SK-N-SH (cell line): ENCODE data around the gene PCK1. TPM values are rescaled to one million over a fixed set of nuclear protein-coding genes. Genes with fewer than 3 reads are reported as not detected.

ENCODE experiments used
- CTCF ChIA-PET: fragments of 300-600, 350-600 bp; formaldehyde crosslinking; extraction: SDS; loops from one replicate; lab custom pipeline; 2021; lab: Yijun Ruan, JAX
- POLR2A ChIA-PET: fragments of 350-600 bp; sonication (Branson Sonifier 250); formaldehyde crosslinking; extraction: SDS; loops from one replicate; lab custom pipeline; 2020; ENCODE audit warnings: antibody characterized with exemption, inconsistent platforms; lab: Yijun Ruan, JAX
- DNase-seq: peaks from one replicate; pipeline ENCODE4 v3.0.0; 2012
- H2AFZ ChIP-seq: fragments of 200-600 bp; sonication (generic); 2 replicates; pipeline ENCODE4 v1.8.1; 2016; ENCODE audit warnings: antibody characterized with exemption, mild to moderate bottlenecking, low read depth
- H3F3A ChIP-seq: fragments of 200-600 bp; sonication (generic); replicated peaks from 2 replicates; pipeline ENCODE3; 2016; ENCODE audit warnings: antibody characterized with exemption, mild to moderate bottlenecking; ENCODE audit not compliant: insufficient read depth
- H3K27ac ChIP-seq, 2 experiments: fragments of 200-500 bp in 1 of 2; fragments of 200-600 bp in 1 of 2; sonication (Bioruptor generic) in 1 of 2; sonication (generic), shearing (Covaris generic) in 1 of 2; 2 replicates each; pipeline versions ENCODE4 v1.5.1 to v1.6.1; 2014 to 2016; ENCODE audit warnings: low read depth in 2 of 2, inconsistent platforms in 1 of 2, low read length in 1 of 2, mild to moderate bottlenecking in 1 of 2, mixed read lengths in 1 of 2
- H3K27me3 ChIP-seq: fragments of 200-600 bp; sonication (generic), shearing (Covaris generic); 2 replicates; pipeline ENCODE4 v1.6.1; 2016; ENCODE audit warnings: mixed run types; ENCODE audit not compliant: insufficient read depth
- H3K36me3 ChIP-seq, 2 experiments: fragments of 200-500 bp in 1 of 2; fragments of 200-600 bp in 1 of 2; sonication (Bioruptor generic) in 1 of 2; sonication (generic) in 1 of 2; replicated peaks in 1 of 2; 2 replicates each; pipeline versions ENCODE3 to v1.5.1; 2014 to 2016; ENCODE audit warnings: low read length in 1 of 2, mild to moderate bottlenecking in 1 of 2; ENCODE audit not compliant: insufficient read depth in 2 of 2, control insufficient read depth in 1 of 2
- H3K4me1 ChIP-seq, 2 experiments: fragments of 200-500 bp in 1 of 2; fragments of 200-600 bp in 1 of 2; sonication (Bioruptor generic) in 1 of 2; sonication (generic), shearing (Covaris generic) in 1 of 2; 2 replicates each; pipeline versions ENCODE4 v1.5.1 to v1.6.1; 2014 to 2016; ENCODE audit warnings: low read depth in 1 of 2, low read length in 1 of 2, mixed run types in 1 of 2; ENCODE audit not compliant: insufficient read depth in 2 of 2, control insufficient read depth in 1 of 2
- H3K4me2 ChIP-seq: fragments of 200-600 bp; sonication (generic), shearing (Covaris generic); 2 replicates; pipeline ENCODE4 v1.6.1; 2017; ENCODE audit warnings: mixed run types
- H3K4me3 ChIP-seq, 2 experiments: fragments of 200-500 bp in 1 of 2; fragments of 200-600 bp in 1 of 2; sonication (Bioruptor generic) in 1 of 2; sonication (generic), shearing (Covaris generic) in 1 of 2; 2 replicates each; pipeline versions ENCODE4 v1.5.1 to v1.8.1; 2014 to 2016; ENCODE audit warnings: low read depth in 2 of 2, inconsistent platforms in 1 of 2, low read length in 1 of 2, mild to moderate bottlenecking in 1 of 2, mixed read lengths in 1 of 2, moderate library complexity in 1 of 2
- H3K79me2 ChIP-seq: fragments of 200-600 bp; sonication (generic); 2 replicates; pipeline ENCODE4 v1.8.1; 2017; ENCODE audit warnings: mild to moderate bottlenecking; ENCODE audit not compliant: insufficient read depth
- H3K9ac ChIP-seq: fragments of 200-600 bp; sonication (generic); 2 replicates; pipeline ENCODE4 v1.6.1; 2017; ENCODE audit warnings: mixed run types
- H3K9me2 ChIP-seq: fragments of 200-600 bp; sonication (generic); 2 replicates; pipeline ENCODE4 v1.6.1; 2017; ENCODE audit warnings: mixed run types
- H3K9me3 ChIP-seq: fragments of 200-600 bp; sonication (generic); 2 replicates; pipeline ENCODE4 v1.6.1; 2017; ENCODE audit warnings: mixed run types, mild to moderate bottlenecking, moderate library complexity
- H4K20me1 ChIP-seq: fragments of 200-600 bp; sonication (generic); 2 replicates; pipeline ENCODE4 v1.6.1; 2017; ENCODE audit warnings: mild to moderate bottlenecking, mixed run types; ENCODE audit not compliant: insufficient read depth
- CHD2 ChIP-seq: fragments of 150-350 bp; IDR thresholded peaks from 2 replicates; pipeline ENCODE4 v1.6.1; 2018; ENCODE audit warnings: low read length; ENCODE audit not compliant: partially characterized antibody
- CTCF ChIP-seq: fragments of 200-600 bp; sonication (generic); IDR thresholded peaks from 2 replicates; pipeline ENCODE4 v1.6.1; 2017; ENCODE audit warnings: antibody characterized with exemption, mild to moderate bottlenecking, moderate library complexity
- EP300 ChIP-seq, 2 experiments: IDR thresholded peaks; 2 replicates each; pipeline versions ENCODE4 v1.4.0 to v1.6.1; 2012; ENCODE audit warnings: borderline replicate concordance in 1 of 2, low read depth in 1 of 2, low read length in 1 of 2
- FOSL2 ChIP-seq: IDR thresholded peaks from 2 replicates; pipeline ENCODE4 v1.4.0; 2012; ENCODE audit warnings: low read depth, mild to moderate bottlenecking, moderate library complexity, borderline replicate concordance
- GABPA ChIP-seq: IDR thresholded peaks from 2 replicates; pipeline ENCODE4 v1.4.0; 2012; ENCODE audit warnings: low read depth, mild to moderate bottlenecking
- IRF3 ChIP-seq: fragments of 150-350 bp; IDR thresholded peaks from 2 replicates; pipeline ENCODE4 v1.6.1; 2016; ENCODE audit warnings: mild to moderate bottlenecking, low read depth, low read length
- JUND ChIP-seq: IDR thresholded peaks from 2 replicates; pipeline ENCODE4 v1.4.0; 2012
- NFIC ChIP-seq: IDR thresholded peaks from 2 replicates; pipeline ENCODE4 v1.4.0; 2012; ENCODE audit warnings: borderline replicate concordance
- PBX3 ChIP-seq: IDR thresholded peaks from 2 replicates; pipeline ENCODE4; 2012
- POLR2AphosphoS5 ChIP-seq: IDR thresholded peaks from 2 replicates; pipeline ENCODE4 v1.6.1; 2012; ENCODE audit warnings: low read depth, low read length
- REST ChIP-seq: IDR thresholded peaks from 2 replicates; pipeline ENCODE4 v1.6.1; 2012; ENCODE audit warnings: mild to moderate bottlenecking, low read depth, low read length, moderate library complexity
- RFX5 ChIP-seq: IDR thresholded peaks from 2 replicates; pipeline ENCODE4 v1.6.1; 2012; ENCODE audit warnings: mild to moderate bottlenecking, improper control_type of control experiment, low read length
- TCF12 ChIP-seq: IDR thresholded peaks from 2 replicates; pipeline ENCODE4 v1.4.0; 2012
- WGBS: methylation state at CpG from one replicate; pipeline ENCODE4 v1.1.6; 2017; ENCODE audit warnings: low lambda C conversion rate; 5-methylcytosine and 5-hydroxymethylcytosine counted together
- polyA plus RNA-seq, 3 experiments: library from polyadenylated mRNA; depleted of rRNA; stranded (reverse); fragments of >200 nt; gene quantifications; 2 replicates each; pipeline ENCODE4 v1.2.3, GENCODE V29; 2012

Gene PCK1
- polyA plus RNA-seq, 1 of the 3 experiments (the other 2 are of a cell fraction): not detected

GRCh38 chr20:57570145-57570850 is 9.4 kb downstream of the PCK1 start:
- no peak overlapping the region for H3K4me3 ChIP-seq
- TF ChIP-seq CHD2: no peak
- TF ChIP-seq JUND: no peak
- TF ChIP-seq POLR2AphosphoS5: no peak
- H3K4me2 ChIP-seq: no peak overlapping the region
- H3K9me3 ChIP-seq: no peaks in the 10 kb centered on the region
- peaks cover 25% of the 10 kb centered on the region for H3K27me3 ChIP-seq
- no peak overlapping the region for H2AFZ ChIP-seq
- H3F3A ChIP-seq: no peaks in the 10 kb centered on the region
- H3K9ac ChIP-seq: no peak overlapping the region
- H3K27ac ChIP-seq: no peak overlapping the region
- DNase-seq: no peak
- H4K20me1 ChIP-seq: no peaks in the 10 kb centered on the region
- H3K36me3 ChIP-seq: no peaks in the 10 kb centered on the region
- CTCF ChIA-PET: interaction anchor here (0.9 to 3.0 kb wide), 7 partner anchors 12 to 188 kb away, joined by 3 to 18 read pairs (median 3); no protein-coding TSS in a partner anchor
- POLR2A ChIA-PET: no interaction called here
- no peaks in the 10 kb centered on the region for H3K9me2 ChIP-seq
- H3K79me2 ChIP-seq: no peaks in the 10 kb centered on the region
- 55% methylated on average over 15 of the region's 20 CpGs for WGBS
- no peaks in the 10 kb centered on the region for H3K4me1 ChIP-seq

GRCh38 chr20:57570920-57571319 is 10.0 kb downstream of the PCK1 start:
- H3F3A ChIP-seq: no peaks in the 10 kb centered on the region
- TF ChIP-seq REST (no peak), PBX3 (no peak), TCF12 (no peak), IRF3 (no peak), NFIC (no peak), CTCF (no peak), FOSL2 (no peak), GABPA (no peak), EP300 (IDR thresholded peaks at IDR 0.05; ENCODE audit: borderline replicate concordance in 1 of 2, low read depth in 1 of 2, low read length in 1 of 2) (no peak), CHD2 (no peak), RFX5 (no peak)
- no peak overlapping the region for H2AFZ ChIP-seq
- H3K9me3 ChIP-seq: no peaks in the 10 kb centered on the region
- WGBS: 58% methylated on average over 8 of the region's 8 CpGs
- no peaks in the 10 kb centered on the region for H3K9me2 ChIP-seq
- no peak overlapping the region for H3K27ac ChIP-seq
- no peaks in the 10 kb centered on the region for H4K20me1 ChIP-seq
- CTCF ChIA-PET: interaction anchor here (1.3 to 3.0 kb wide), 2 partner anchors 11 to 24 kb away, joined by 3 to 18 read pairs; no protein-coding TSS in a partner anchor
- POLR2A ChIA-PET: no interaction called here
- DNase-seq: no peak
- H3K79me2 ChIP-seq: no peaks in the 10 kb centered on the region
- no peak overlapping the region for H3K9ac ChIP-seq
- H3K4me1 ChIP-seq: no peaks in the 10 kb centered on the region
- no peaks in the 10 kb centered on the region for H3K36me3 ChIP-seq
- H3K27me3 ChIP-seq: peaks cover 25% of the 10 kb centered on the region
- no peak overlapping the region for H3K4me2 ChIP-seq
- H3K4me3 ChIP-seq: no peak overlapping the region
